GM18505 (cell line): ENCODE measurements around the gene PTGFRN.

Source experiments
- ATAC-seq: cut with Tn5 transposase; IDR thresholded peaks from one replicate; pipeline ENCODE4 v1.9.1; 2021; ENCODE audit not compliant: unreplicated experiment
- POLR2A ChIP-seq: IDR thresholded peaks from 4 replicates; pipeline ENCODE4 v1.6.1; 2011; ENCODE audit warnings: borderline replicate concordance; ENCODE audit not compliant: insufficient read depth, insufficient read length; ENCODE audit errors: extremely low read depth

PTGFRN gene

GRCh38 chr1:117003223-117003875 lies 93.6 kb downstream of the PTGFRN start:
- ATAC-seq: no peak
- TF ChIP-seq POLR2A: no peak

GRCh38 chr1:117007719-117008013 lies 98.0 kb downstream of the PTGFRN start:
- ATAC-seq: no peak
- TF ChIP-seq POLR2A: no peak

GRCh38 chr1:117008656-117009055 lies 98.9 kb downstream of the PTGFRN start:
- ATAC-seq: no peak
- no peak for TF ChIP-seq POLR2A

- no peak for TF ChIP-seq POLR2A
- no peak for ATAC-seq
Observed at GRCh38 chr1:117009132-117009531, 99.4 kb downstream of the PTGFRN start.

- no peak for ATAC-seq
- no peak for TF ChIP-seq POLR2A
Observed at GRCh38 chr1:117010310-117010969, 100.7 kb downstream of the PTGFRN start.

- no peak for ATAC-seq
- TF ChIP-seq POLR2A: no peak
Observed at GRCh38 chr1:117011334-117011733, 101.6 kb downstream of the PTGFRN start.

- no peak for ATAC-seq
- TF ChIP-seq POLR2A: no peak
Observed at GRCh38 chr1:117013309-117013858, 103.7 kb downstream of the PTGFRN start.

GRCh38 chr1:117014209-117014608 lies 104.5 kb downstream of the PTGFRN start:
- no peak for TF ChIP-seq POLR2A
- no peak for ATAC-seq

- no peak for TF ChIP-seq POLR2A
- ATAC-seq: no peak
Observed at GRCh38 chr1:117015724-117016123, 106.0 kb downstream of the PTGFRN start.

GRCh38 chr1:117017062-117017461 lies 107.3 kb downstream of the PTGFRN start:
- TF ChIP-seq POLR2A: no peak
- no peak for ATAC-seq

GRCh38 chr1:117017648-117018047 lies 107.9 kb downstream of the PTGFRN start:
- TF ChIP-seq POLR2A: no peak
- ATAC-seq: no peak

GRCh38 chr1:117020526-117021156 lies 110.9 kb downstream of the PTGFRN start:
- no peak for ATAC-seq
- TF ChIP-seq POLR2A: no peak

GRCh38 chr1:117022114-117022513 lies 112.4 kb downstream of the PTGFRN start:
- no peak for ATAC-seq
- no peak for TF ChIP-seq POLR2A

- TF ChIP-seq POLR2A: no peak
- no peak for ATAC-seq
Observed at GRCh38 chr1:117025568-117025967, 115.9 kb downstream of the PTGFRN start.
